ENCODE data around the gene TMPRSS6. TPM values are rescaled to one million over a fixed set of nuclear protein-coding genes. Genes with fewer than 3 reads are reported as not detected.

Gene TMPRSS6
- total RNA-seq, 6 experiments from 2014 or later, result 40.7 to 104 (median 60.6) TPM

GRCh38 chr22:37079158-37079557, 30.4 kb downstream of the TMPRSS6 start:
- Histone ChIP-seq H3K27me3 (no peaks in the 10 kb centered on the region), H3K27ac (no peak overlapping the region)

GRCh38 chr22:37077802-37078448, 31.6 kb downstream of the TMPRSS6 start:
- ATAC-seq (peak; percentile 65 to 81 (median 74)), DNase-seq (peak in 2 of 3 donors; percentile 67 to 71)
- Histone ChIP-seq H3K4me3 (no peak overlapping the region), H3K27ac (no peak overlapping the region), H3K4me1 (peaks cover 0 to 2% (median 0%) of the 10 kb centered on the region in 4 donors), H3K36me3 (no peaks in the 10 kb centered on the region), H3K9me3 (no peaks in the 10 kb centered on the region), H3K27me3 (no peaks in the 10 kb centered on the region)
- WGBS (ENCODE audit: insufficient coverage, low coverage, low lambda C conversion rate, missing lambda C conversion rate), result 21% methylated on average over 15 of the region's 15 CpGs
- intact Hi-C loops (cut with DNase I), result no loop called here
- no peak for TF ChIP-seq POLR2A (IDR thresholded peaks at IDR 0.05)
- peak; percentile 89 to 99 (median 98) for TF ChIP-seq CTCF (IDR thresholded peaks at IDR 0.05)

More at GRCh38 chr22:37079158-37079557, 30.4 kb downstream of the TMPRSS6 start:
- Histone ChIP-seq H3K36me3 (no peaks in the 10 kb centered on the region), H3K9me3 (no peaks in the 10 kb centered on the region), H3K4me1 (peaks cover 0 to 2% (median 0%) of the 10 kb centered on the region in 4 donors), H3K4me3 (no peak overlapping the region)
- WGBS (ENCODE audit: insufficient coverage, low coverage, low lambda C conversion rate, missing lambda C conversion rate), result 42% methylated on average over 5 of the region's 5 CpGs
- no peak for TF ChIP-seq CTCF (IDR thresholded peaks at IDR 0.05)
- no peak for TF ChIP-seq POLR2A (IDR thresholded peaks at IDR 0.05)
- ATAC-seq (no peak), DNase-seq (no peak)
- intact Hi-C loops (cut with DNase I), result no loop called here

GRCh38 chr22:37075822-37076433, 33.6 kb downstream of the TMPRSS6 start:
- TF ChIP-seq CTCF (IDR thresholded peaks at IDR 0.05), result no peak
- TF ChIP-seq POLR2A (IDR thresholded peaks at IDR 0.05), result no peak
- intact Hi-C loops (cut with DNase I), result no loop called here
- Histone ChIP-seq H3K36me3 (no peaks in the 10 kb centered on the region), H3K4me1 (peaks cover 0 to 2% (median 0%) of the 10 kb centered on the region in 4 donors), H3K9me3 (no peaks in the 10 kb centered on the region), H3K27me3 (no peaks in the 10 kb centered on the region), H3K4me3 (no peak overlapping the region), H3K27ac (no peak overlapping the region)
- ATAC-seq, result no peak
- 92% methylated on average over 6 of the region's 9 CpGs for WGBS (ENCODE audit: insufficient coverage, low coverage, low lambda C conversion rate, missing lambda C conversion rate)
- no peak for DNase-seq

- ATAC-seq (no peak), DNase-seq (no peak)
- no peak overlapping the region for H3K4me3 ChIP-seq
- H3K36me3 ChIP-seq, result no peaks in the 10 kb centered on the region
- no peaks in the 10 kb centered on the region for H3K27me3 ChIP-seq
- peaks cover 0 to 2% (median 0%) of the 10 kb centered on the region in 4 donors for H3K4me1 ChIP-seq
- H3K9me3 ChIP-seq, result no peaks in the 10 kb centered on the region
- 80% methylated on average over 1 of the region's 17 CpGs for WGBS (ENCODE audit: insufficient coverage, low coverage, low lambda C conversion rate, missing lambda C conversion rate)
- H3K27ac ChIP-seq, result no peak overlapping the region
- TF ChIP-seq POLR2A (IDR thresholded peaks at IDR 0.05) (no peak), CTCF (IDR thresholded peaks at IDR 0.05) (no peak)
- intact Hi-C loops (cut with DNase I), result no loop called here
Measured at GRCh38 chr22:37075046-37075445, 34.5 kb downstream of the TMPRSS6 start.

Measured in right lobe of liver (tissue), 6 donors.